HG03097 (cell line): ENCODE measurements around the gene ATOH8.
"Not testable (repeated sequence)": the region's sequence is repeated elsewhere in the genome, so short reads cannot be mapped to it uniquely, and the experiment has no call there.

ENCODE experiments used
- ATAC-seq: cut with Tn5 transposase; IDR thresholded peaks from one replicate; pipeline ENCODE4 v1.9.1; 2021; ENCODE audit not compliant: unreplicated experiment, low FRiP score

ATOH8 gene, protein sequence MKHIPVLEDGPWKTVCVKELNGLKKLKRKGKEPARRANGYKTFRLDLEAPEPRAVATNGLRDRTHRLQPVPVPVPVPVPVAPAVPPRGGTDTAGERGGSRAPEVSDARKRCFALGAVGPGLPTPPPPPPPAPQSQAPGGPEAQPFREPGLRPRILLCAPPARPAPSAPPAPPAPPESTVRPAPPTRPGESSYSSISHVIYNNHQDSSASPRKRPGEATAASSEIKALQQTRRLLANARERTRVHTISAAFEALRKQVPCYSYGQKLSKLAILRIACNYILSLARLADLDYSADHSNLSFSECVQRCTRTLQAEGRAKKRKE

DNA sequence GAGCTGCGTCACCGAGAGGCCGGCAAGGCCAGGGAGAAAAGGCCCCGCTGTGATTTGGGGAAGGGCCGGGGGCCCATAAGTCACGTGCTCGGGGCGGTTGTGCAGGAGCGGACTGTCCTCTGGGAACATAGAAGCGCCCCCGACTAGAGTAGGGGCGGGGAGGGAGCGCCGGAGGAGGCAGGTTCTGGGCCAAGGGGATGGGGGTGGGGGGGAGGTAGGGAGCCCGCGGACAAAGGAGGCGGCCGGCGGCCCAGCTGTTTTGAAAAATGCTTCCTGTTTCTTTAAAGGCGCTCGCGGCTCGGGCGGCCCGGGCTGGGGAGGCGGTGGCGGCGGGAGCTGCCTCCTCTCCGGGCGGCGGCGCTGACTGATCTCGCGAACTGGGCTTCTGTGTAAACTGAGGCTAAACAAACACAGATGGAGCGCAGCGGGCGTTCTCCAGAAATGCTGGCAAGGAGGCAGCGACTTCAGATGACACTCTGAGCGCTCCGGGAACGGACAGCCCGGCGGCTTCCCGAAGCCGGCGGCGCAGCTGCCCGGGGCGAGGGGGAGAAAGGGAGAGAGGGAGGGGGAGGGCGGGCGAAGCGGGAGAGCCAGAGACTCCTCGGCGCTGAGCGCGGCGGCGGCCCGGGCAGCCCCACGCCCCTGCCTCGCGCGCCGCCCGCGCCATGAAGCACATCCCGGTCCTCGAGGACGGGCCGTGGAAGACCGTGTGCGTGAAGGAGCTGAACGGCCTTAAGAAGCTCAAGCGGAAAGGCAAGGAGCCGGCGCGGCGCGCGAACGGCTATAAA, at the start of gene ATOH8:
ATOH8 (plus strand) TSS at position 467 of the 788 bp plus-strand sequence; CDS start at position 666, 199 bp downstream.
- no peak for ATAC-seq

- no peak for ATAC-seq
Observed at GRCh38 chr2:85704038-85704437, 49.8 kb upstream of the ATOH8 start.

- no peak for ATAC-seq
Observed at GRCh38 chr2:85704800-85705679, 48.8 kb upstream of the ATOH8 start.

DNA sequence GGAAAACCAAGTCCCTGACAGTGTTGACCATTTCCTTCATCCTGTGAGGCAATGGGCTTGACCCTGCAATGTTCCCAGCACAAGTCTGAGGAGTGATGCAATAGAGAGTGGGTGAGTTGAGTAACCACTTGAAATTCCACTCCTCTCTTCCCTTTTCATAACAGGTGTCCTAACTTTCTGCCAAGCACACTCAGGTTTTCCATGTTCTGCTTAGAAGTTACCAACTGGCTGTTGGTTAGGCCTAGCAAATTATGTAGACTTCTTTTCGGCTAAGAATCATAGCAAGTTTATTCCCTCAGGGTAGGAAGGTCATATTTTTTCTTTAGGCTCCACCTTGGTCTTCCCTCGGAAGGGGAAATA, 48.1 kb upstream of the ATOH8 start:
- no peak for ATAC-seq

DNA sequence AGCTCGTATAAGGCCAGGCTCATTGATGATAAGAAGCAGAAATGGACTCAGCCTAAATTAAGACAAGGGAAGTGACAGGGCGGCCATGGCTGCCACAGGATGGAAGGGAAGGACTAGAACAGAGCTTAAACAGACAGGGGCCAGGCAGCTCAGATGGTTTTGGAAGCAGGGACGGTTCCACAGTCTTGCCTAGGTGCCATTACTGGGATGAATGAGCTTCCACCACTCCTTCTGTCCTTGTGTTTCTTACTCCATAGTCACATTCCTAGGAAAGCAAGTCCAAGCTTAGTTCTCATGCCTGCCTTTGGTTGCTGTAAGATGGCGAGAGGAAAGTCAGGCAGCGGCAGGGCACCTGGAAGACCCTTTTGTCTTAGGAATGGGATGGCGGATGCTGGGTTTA, 47.7 kb upstream of the ATOH8 start:
- no peak for ATAC-seq

GRCh38 chr2:85706599-85707296, 47.0 kb upstream of the ATOH8 start:
- no peak for ATAC-seq

GRCh38 chr2:85707304-85707703, 46.5 kb upstream of the ATOH8 start:
- no peak for ATAC-seq

GRCh38 chr2:85708641-85709040, 45.1 kb upstream of the ATOH8 start:
- ATAC-seq = no peak

DNA sequence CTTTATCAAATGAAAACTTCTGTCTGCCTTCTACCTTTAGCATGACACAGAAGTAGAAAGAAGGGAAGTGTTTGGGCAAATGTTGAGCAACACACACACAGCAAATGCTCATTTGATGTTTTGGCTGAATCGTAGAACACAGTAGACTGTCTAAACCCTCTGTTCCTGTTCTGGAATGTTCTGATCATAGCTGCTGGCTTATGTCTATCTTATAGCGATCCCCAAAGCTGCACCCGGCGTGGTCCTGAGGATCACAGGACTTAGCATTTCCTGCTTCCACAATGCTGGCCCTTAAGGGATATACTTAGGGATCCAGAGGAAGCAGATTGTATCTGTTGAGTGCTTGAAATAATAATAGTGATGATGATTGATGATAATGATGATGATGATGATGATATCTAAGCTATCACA, 44.4 kb upstream of the ATOH8 start:
- no peak for ATAC-seq

- no peak for ATAC-seq
Observed at GRCh38 chr2:85710687-85711577, 42.9 kb upstream of the ATOH8 start.

GRCh38 chr2:85711578-85712060, 42.2 kb upstream of the ATOH8 start:
- ATAC-seq = no peak

DNA sequence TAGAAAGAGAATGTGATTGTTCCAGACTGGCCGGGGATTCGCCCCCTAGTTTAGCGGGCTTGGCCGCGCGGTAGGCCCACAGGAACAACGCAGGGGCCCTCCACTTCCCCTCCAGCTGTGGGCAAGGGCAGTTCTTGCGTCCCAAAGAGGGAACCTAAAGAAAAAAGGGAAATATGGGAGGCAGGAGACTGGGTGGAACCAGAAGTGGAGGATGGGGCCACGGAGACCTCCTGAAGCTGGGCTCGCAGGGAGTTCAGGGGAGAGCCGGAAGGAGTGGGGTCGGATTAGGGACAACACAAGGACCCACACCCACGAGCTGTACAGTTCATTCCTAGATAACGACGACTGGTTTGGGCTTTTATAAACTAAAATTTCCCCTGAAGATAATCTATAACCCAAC, 41.5 kb upstream of the ATOH8 start:
- ATAC-seq = no peak

DNA sequence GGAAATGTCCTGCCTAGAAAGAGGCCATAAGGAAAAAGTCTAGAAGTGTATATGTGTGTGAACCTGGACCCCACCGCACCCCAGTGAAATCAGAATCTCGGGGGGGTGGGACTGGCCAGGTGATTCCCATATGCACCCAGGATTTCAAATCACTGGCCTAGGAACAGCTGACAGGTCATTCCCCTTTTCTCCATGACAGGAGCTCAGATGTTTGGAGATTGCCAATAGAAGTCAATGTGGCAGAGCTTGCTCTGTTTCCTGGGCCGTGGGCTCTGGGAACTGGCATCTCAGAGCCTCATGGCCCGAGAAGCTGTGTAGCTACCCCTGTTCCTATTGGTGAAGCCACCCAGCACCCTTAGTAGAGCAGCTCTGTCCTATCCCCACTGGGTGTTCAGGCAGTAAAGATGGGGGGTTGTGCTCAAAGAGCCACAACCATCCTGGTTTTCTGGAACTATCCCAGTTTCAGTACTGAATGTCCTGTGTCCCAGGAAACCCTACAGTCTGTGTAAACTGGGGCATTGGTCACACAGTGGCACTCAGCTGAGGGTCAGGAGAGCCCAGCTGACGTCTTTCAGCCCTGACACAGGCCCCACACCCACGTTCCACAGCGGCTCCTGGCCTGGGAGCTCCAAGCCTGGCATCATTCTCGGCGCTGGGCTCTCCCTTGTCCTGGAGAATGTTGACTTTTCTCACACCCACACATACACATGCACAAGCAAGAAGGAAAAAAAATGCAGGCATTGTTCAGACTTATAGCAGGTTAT, 40.8 kb upstream of the ATOH8 start:
- no peak for ATAC-seq

- ATAC-seq = no peak
Observed at GRCh38 chr2:85713836-85714235, 40.0 kb upstream of the ATOH8 start.

DNA sequence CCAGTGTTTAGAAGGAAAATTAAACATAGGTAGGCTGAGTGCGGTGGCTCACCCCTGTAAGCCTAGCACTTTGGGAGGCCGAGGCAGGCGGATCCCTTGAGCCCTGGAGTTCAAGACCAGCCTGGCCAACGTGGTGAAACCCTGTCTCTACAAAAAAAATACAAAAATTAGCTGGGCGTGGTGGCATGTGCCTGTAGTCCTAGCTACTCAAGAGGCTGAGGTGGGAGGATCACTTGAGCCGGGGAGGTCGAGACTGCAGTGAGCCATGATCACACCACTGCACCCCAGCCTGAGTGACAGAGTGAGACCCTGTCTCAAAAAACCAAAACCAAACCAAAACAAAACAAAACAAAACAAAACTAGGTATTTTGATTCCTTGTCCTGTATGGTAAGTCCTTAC, 39.4 kb upstream of the ATOH8 start:
- not testable (repeated sequence) for ATAC-seq

DNA sequence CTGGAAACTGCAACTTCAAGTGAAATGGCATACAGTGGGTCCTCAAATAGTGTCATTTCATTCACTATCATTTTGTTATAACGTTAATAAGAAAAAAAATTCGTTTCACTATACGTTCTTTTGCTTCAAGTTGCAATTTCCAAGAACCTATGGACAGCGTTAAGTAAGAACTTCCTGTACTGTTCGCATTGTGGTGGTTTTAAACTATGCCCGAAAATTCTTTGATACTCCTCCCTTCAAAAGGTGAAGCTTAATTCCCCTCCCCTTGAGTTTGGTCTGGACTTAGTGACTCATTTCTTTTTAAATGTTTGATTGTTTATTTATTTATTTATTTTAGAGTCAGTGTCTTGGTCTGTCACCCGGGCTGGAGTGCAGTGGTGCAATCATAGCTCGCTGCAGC, 39.0 kb upstream of the ATOH8 start:
- ATAC-seq = no peak

- no peak for ATAC-seq
Observed at GRCh38 chr2:85716346-85716914, 37.4 kb upstream of the ATOH8 start.

DNA sequence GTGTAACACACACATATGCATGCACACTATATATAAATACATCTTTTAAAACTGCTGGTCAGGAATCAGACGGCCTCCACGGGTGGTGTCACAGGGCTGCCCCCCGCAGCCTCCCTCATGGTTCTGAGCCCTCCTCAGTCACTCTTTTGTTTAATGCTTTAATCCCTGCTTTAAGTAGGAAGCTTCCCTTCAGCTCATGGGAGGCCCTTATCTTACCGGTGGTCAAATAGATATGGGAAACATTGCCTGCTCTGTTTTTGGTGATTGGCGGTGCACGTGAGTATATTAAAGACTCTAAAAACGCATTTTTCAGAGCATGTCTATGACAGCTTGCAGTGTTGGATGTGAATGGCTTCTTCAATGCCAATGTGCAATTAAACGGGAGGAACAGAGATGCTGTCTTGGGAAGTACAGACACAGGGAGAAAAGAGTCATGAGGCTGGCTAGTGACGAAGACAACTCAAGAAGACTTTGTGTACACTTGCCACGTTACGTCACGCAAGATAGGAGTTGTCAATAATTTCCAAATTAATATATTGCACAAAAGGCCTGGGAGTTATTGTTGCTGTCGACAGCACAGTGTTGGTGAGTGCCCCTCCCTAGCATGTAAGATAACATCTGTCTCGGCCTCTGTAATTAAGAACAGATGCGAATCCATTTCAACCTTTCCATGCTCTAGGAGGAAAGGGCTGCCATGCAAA, 36.3 kb upstream of the ATOH8 start:
- ATAC-seq = no peak
